Islet precursor cell (in vitro differentiated cells): ENCODE data around the gene CCDC148.
"Not testable (repeated sequence)": the region's sequence is repeated elsewhere in the genome, so short reads cannot be mapped to it uniquely, and the experiment has no call there.

Experiments used
- DNase-seq: peaks from one replicate; pipeline ENCODE4 v3.0.0-alpha.2; 2018

Gene CCDC148

DNA sequence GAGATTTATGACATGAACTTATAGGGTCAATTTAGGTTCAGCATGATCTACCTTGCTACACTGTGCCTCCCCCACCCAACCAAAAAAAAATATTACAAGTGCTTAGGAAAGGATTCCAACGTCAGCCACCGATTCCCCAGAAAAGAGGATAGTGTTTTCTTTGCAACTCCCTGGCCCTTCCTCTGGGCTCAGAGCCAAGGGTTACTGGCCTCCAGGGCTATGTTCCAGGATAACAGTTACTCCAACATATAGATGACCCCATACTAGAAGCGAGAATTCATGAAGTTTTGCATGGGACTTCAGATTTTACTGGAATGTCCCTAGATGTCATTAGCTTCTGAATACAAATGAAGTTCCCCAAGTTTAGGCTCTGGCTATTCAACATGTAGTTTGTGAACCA lies 182.8 kb downstream of the CCDC148 start:
- DNase-seq, result no peak

GRCh38 chr2:158270536-158270935 lies 186.0 kb downstream of the CCDC148 start:
- no peak for DNase-seq

DNA sequence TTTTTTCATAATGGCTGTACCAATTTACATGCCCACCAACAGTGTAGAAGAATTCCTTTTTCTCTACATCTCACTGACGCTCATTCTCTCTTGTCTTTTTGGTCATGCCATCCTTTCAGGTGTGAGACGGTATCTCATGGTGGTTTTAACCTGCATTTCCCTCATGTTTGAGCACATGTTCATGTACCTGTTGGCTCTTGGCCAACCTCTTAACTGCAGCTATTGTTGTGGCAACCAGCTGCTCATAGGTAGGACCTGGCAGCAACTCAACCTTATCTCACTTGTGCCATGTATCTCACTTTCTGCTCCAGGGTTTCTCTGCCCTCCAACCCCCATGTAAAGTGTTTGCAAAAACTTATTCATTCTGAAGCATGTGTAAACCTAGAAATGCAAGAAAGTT lies 187.4 kb downstream of the CCDC148 start:
- no peak for DNase-seq

DNA sequence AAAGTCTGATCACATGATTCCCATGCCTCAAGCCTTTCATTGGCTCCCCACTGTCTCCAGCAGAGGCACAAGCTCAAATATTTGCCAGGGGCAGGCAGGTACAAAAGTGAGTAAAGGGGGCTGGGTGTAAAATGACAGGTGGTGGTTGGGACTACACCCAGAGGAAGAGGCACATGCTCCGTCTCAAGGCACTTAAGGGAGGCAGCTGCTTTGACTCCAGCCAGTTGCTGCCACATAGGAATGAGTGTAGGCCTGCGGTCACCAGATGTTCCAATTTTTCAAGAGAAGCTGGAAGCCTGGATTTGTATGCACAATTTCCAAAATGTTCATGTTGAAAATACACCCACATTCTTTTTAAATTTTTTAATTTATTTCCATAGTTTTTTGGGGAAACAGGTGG lies 190.4 kb downstream of the CCDC148 start:
- DNase-seq, result no peak

DNA sequence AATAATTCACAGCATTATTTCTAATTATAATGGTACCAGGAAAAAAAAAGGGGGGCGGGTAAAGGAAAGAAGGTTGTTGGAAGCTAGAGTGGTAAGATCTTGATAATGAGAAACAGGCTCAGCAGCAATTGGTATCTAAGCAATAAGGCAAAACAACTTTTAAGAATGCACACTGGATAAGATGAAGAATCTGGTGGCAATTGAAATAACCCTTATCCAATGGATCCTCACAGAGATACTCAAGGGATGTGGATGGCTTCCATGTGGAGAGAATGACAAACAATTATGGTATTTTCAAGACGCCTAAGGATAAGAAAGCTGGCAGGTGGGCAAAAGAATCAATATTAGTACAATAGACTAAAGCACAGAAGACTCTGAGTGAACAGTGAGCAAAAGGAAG lies 201.3 kb downstream of the CCDC148 start:
- no peak for DNase-seq

DNA sequence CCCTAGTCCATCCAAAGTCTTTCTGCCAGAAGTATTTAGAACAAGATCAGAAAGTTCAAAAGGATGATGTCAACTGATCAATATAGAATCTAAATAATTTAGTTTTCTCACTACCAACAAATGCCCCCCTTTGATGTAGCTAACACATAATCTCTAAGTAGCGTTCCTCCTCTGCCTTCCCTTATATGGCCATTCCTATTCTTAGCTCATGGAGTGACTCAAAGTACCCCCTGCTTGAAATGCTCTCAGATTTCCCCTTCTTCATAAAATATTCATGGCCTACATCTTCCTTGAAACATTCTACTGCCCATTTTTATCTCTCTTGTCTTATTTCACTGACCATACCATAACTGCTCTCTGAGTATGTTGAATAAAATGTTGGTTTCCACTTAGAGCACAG lies 203.4 kb downstream of the CCDC148 start:
- no peak for DNase-seq

- DNase-seq, result no peak
Observed at GRCh38 chr2:158251356-158251755, 205.2 kb downstream of the CCDC148 start.

DNA sequence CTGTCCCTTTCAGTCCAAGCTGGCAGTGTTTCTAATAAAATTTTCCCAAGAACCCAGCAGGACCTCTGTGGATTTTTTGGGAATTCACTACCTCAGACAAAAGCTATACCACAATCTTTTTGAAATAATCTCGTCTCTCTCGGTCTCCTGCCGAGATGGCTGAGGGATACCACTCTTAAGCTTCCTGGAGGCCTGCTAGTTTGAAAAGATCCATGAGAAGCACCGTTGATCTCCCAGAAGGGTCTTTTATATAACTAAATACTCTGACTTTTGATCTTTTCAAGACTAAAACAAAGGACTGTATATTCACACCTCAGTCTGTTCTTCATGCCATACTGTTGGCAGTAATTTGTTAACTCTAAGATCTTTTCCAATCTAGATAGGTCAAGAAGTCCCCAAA lies 213.2 kb downstream of the CCDC148 start:
- DNase-seq, result no peak

DNA sequence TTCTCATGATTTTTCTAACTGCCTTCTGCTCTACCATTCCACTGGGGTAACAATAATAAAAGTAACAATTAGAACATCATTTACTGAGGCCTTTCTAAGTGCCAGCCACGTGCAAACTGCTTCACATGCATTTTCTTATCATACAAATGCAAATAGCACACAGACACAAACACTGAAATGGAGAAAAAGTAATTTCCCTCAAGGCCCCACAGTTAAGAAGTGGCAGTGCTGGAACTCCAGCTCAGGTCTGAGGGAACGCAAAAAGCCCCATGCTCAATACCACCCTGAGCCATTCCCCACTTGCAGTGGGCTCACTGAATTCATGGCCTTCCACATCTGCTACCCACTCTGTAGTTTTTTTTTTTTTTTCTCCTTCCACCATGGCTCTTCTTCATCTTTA lies 214.3 kb downstream of the CCDC148 start:
- DNase-seq, result no peak

DNA sequence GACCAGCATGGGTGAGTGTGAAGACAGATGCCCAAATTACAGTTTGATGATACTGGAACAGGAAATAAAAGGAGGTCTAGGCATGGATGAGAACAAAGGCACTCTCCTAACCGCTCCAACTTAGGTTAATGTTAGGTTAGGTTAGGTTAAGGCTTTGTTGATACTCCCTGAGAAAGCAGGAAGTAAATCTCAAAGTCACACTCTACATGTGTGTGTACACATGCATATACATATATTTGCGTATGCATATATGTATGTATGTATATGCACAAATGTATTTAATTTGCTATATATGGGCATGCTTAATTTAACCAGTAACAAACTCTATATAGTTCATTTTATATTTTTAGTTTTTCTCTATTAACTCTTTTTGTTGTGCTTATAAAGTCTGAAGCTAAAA lies 215.6 kb downstream of the CCDC148 start:
- DNase-seq, result no peak

DNA sequence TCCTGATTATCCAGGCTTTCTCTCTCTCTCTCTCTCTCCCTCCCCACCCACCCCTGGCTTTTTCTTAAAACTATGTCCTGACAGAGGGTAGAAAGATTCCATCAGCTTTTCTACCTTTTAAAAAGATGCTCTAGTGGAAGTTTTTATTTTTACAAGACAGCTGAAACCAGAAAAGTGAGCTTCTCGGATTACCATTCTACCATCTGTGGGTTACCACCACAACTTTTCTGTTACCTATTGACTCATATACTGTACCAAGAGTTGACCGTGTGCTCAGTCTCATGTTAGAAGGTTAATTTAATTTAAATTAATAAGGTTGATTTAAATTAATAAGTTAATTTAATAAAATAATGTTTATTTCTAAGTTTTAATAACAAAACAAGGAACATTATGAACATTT lies 217.3 kb downstream of the CCDC148 start:
- no peak for DNase-seq

GRCh38 chr2:158234497-158234896 lies 222.1 kb downstream of the CCDC148 start:
- DNase-seq, result no peak

DNA sequence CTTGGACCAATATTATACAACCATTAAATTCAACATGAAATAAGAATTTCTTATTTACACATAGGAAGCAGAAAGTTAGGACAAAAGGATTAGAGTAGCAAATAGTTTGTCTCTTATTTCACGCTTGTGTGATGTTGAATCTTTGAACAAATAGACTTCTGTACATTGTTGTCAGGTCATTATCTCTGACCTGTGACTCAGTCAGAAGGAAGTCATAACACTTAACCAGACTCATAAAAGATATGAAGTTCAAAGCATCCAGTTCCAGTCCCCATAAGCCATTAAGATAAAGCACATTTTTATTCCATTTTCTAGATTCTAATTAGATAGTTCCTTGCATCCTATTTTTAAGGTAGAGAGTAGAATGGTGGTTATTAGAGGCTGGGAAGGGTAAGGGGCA lies 224.1 kb downstream of the CCDC148 start:
- no peak for DNase-seq

DNA sequence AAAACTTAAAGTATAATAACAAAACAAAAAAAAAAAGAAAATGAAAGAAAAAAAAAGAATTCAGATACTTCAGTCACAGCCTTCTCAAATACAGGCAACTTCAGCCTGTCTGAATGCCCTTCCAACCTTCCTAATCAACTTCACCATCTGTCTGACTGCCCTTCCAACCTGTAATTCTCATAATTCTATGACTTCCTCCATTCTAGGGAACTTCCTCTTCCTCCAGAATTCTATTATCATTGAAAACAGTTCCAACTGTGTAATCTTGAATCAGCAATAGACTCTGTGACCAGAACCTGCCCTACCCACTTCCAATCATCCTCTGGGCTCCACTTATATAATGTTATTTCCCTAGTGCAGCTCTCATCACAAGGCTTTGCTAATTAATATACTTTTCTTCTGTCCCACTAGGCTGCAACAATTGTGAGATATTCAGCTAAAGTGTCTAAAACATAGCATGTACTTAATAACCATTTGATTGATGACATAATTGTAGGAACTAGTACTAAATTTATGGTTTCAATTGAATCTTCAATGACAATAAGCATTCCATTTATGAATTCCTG lies 227.5 kb downstream of the CCDC148 start:
- DNase-seq, result no peak

- not testable (repeated sequence) for DNase-seq
Observed at GRCh38 chr2:158223066-158223465, 233.5 kb downstream of the CCDC148 start.

DNA sequence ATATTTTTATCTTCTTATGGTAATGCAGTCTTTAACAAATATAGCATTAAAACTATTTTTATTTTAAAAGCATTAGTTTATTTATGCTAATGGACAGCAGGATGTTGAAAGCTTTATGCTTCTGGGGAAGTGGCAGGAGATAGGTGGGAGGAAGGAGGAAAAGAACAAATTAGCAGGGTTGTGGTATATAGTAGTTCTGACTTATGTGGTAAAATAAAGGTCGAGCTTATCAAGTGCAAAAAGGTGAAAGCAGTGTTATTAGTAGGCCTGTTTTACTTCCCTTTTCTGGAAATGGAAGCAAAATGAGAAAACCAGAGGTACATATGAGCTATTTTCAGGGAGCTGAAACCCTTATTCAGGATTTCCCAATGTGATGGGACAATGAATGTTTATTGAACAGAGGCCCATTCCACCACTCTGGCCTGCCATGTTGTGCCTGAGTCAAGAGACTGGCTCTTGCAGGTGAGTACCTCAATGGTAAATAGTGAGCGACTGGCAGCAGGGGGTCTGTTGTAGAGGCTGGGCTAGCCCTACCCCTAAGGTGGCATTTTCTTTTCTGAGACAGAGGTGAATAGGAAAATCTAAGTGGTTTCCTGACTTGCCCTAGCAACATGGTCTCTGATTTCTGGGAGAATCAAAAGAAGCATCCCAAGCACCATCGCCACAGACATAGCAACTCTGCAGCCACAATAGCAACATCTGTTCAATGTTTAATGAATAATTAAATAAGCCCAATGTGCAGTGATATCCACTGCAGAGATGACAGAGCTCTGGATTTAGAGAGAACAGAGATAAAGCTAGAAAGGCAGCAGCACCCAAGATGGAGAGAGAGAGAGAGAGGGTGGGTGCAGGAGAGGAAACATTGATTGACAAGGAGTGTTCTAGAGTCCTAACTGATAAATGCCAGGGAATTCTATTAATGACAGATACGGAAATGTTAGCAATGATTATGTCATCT lies 235.2 kb downstream of the CCDC148 start:
- no peak for DNase-seq

- DNase-seq, result no peak
Observed at GRCh38 chr2:158217593-158217992, 239.0 kb downstream of the CCDC148 start.

- DNase-seq, result no peak
Observed at GRCh38 chr2:158214431-158214830, 242.1 kb downstream of the CCDC148 start.

GRCh38 chr2:158213773-158214172 lies 242.8 kb downstream of the CCDC148 start:
- no peak for DNase-seq

DNA sequence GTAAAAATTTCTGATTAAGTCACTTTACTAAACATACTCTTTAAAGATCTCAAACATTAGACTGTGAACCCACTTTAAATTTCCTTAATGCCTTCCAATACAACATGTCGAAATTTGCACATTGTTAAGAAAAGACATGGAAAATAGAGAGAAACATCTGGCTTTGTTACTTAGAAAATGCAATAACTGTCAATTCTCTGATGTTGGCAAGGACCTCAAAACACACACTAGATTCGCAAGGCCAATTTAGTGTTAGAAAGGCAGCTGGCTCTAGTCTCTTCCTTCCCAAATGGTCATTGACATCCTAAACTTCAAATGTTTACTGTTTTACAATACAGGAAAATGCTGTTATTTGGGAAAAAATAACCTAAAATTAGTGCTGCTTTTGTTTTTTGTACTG lies 244.3 kb downstream of the CCDC148 start:
- no peak for DNase-seq

GRCh38 chr2:158211502-158211901 lies 245.1 kb downstream of the CCDC148 start:
- DNase-seq, result no peak

DNA sequence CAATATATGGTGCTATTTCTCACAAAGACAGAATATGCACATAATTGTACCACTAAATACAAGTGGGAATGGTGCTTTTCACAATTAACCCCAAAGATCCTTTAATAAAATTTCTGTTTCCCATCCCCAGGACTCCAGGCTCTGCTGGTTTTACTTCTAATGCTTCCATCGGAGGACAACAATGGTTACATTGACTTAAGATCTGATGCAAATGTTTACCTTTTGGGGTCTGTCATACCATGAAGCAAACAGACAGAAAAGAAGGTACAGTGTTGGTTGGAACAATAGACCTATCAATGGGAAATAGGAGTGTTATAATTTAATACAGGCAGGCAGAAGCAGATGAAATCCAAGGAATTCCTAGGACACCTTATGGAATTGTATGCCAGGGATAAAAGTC lies 249.2 kb downstream of the CCDC148 start:
- DNase-seq, result no peak

DNA sequence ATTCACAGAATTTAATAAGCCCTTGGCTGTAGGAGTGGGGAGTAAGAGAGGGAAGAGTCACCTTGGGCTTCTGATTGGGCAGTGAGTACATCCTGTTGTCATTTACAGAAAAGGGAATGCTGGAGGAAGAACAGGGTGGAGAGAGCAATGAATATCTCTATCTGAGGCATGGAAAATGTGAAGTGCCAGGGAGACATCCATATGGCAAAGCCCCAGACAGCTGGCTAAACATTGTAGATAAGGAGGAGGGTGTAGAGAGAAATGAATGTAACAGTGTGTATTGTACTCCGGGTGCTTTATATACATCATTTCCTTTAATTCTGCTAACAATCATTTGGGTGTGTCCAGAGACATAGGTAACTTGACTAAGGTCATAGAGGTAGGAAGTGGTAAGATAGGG lies 251.3 kb downstream of the CCDC148 start:
- DNase-seq, result no peak

DNA sequence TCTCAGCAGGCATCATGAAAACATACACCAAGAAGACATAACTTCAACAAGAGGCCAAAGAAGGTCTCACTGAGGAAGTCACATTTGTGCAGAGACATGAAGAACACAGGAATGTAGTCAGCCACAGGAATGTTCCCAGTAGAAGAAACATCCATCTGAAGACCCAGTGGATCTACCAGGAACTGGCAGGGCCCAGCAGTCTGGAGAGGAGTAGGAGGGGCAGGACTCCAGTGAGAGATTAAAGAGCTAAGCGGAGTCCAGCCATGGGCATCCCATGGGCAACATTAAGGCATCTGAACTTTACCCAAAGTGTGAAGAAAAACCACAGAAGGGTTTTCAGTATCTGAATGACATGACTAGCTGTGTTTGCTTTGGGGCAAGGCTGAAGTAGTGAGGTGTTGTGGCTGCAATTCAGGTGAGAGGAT lies 251.8 kb downstream of the CCDC148 start:
- DNase-seq, result no peak
